K562 (cell line): ENCODE results near the gene MTO1. TPM values are rescaled to one million over a fixed set of nuclear protein-coding genes. Genes with fewer than 3 reads are reported as not detected.

Experiments used
- BRD9 ChIP-seq: fragments of 450-650 bp; IDR thresholded peaks from 2 replicates; pipeline ENCODE4 v1.6.1; 2018; ENCODE audit warnings: low read depth; ENCODE audit not compliant: partially characterized antibody
- CGGBP1 ChIP-seq: fragments of 250-450 bp; sonication (Bioruptor Pico); IDR thresholded peaks from 2 replicates; pipeline ENCODE4 v1.9.0; 2021; ENCODE audit warnings: mild to moderate bottlenecking
- CREB3 ChIP-seq: fragments of 450-650 bp; conservative IDR thresholded peaks from 2 replicates; pipeline ENCODE4 v1.6.1; 2016; ENCODE audit warnings: missing genetic modification characterization, low read depth, mild to moderate bottlenecking, missing compliant biosample characterization, moderate library complexity
- EP400 ChIP-seq: fragments of 450-650 bp; IDR thresholded peaks from 2 replicates; pipeline ENCODE4 v1.6.1; 2017; ENCODE audit warnings: antibody characterized with exemption, mild to moderate bottlenecking, moderate library complexity
- ERF ChIP-seq: fragments of 450-650 bp; formaldehyde crosslinking; IDR thresholded peaks from 2 replicates; pipeline ENCODE4 v1.4.0; 2020; ENCODE audit warnings: mild to moderate bottlenecking, mixed read lengths
- HINFP ChIP-seq: fragments of 450-650 bp; conservative IDR thresholded peaks from 2 replicates; pipeline ENCODE4 v1.6.1; 2016; ENCODE audit warnings: missing genetic modification characterization, low read depth, mild to moderate bottlenecking, control low read depth, missing compliant biosample characterization
- HNRNPLL ChIP-seq: fragments of 200-400 bp; formaldehyde crosslinking; IDR thresholded peaks from 2 replicates; pipeline ENCODE4 v1.6.1; 2017; ENCODE audit warnings: low read length, low read depth, mild to moderate bottlenecking; ENCODE audit not compliant: poor library complexity, severe bottlenecking
- NUFIP1 ChIP-seq: fragments of 450-650 bp; IDR thresholded peaks from 2 replicates; pipeline ENCODE4 v1.6.1; 2018; ENCODE audit not compliant: partially characterized antibody
- PCBP1 ChIP-seq: fragments of 200-400 bp; formaldehyde crosslinking; IDR thresholded peaks from 2 replicates; pipeline ENCODE4 v1.6.1; 2018; ENCODE audit warnings: mild to moderate bottlenecking, low read depth, low read length; ENCODE audit not compliant: poor library complexity, severe bottlenecking
- PML ChIP-seq: IDR thresholded peaks from 2 replicates; pipeline ENCODE4 v1.6.1; 2012; ENCODE audit warnings: low read length, inconsistent platforms
- PPARD ChIP-seq: fragments of 250-450 bp; sonication (Bioruptor Pico); IDR thresholded peaks from 2 replicates; pipeline ENCODE4 v1.8.0; 2022; ENCODE audit warnings: inconsistent platforms, mild to moderate bottlenecking, moderate library complexity
- RAD51 ChIP-seq: fragments of 450-650 bp; IDR thresholded peaks from 2 replicates; pipeline ENCODE4 v1.7.1; 2016; ENCODE audit warnings: low read depth, mild to moderate bottlenecking, borderline replicate concordance
- TCF7 ChIP-seq: sonication (generic); IDR thresholded peaks from 2 replicates; pipeline ENCODE4 v1.6.1; 2016; ENCODE audit warnings: antibody characterized with exemption, borderline replicate concordance
- TSC22D4 ChIP-seq: fragments of 450-650 bp; IDR thresholded peaks from 2 replicates; pipeline ENCODE4 v1.6.1; 2016; ENCODE audit warnings: missing genetic modification characterization, missing biosample characterization, control low read depth
- WHSC1 ChIP-seq: IDR thresholded peaks from one replicate; pipeline ENCODE4 v1.6.1; 2012; ENCODE audit warnings: low read length, control low read depth, inconsistent platforms
- XRCC3 ChIP-seq: fragments of 450-650 bp; IDR thresholded peaks from 2 replicates; pipeline ENCODE4 v1.6.1; 2017; ENCODE audit warnings: mild to moderate bottlenecking, moderate library complexity
- YBX1 ChIP-seq: fragments of 450-650 bp; IDR thresholded peaks from 2 replicates; pipeline ENCODE4 v1.7.1; 2016; ENCODE audit warnings: mild to moderate bottlenecking
- YY1 ChIP-seq, 3 experiments: IDR thresholded peaks; 2 replicates each; pipeline ENCODE4 v1.6.1; 2011; ENCODE audit warnings: low read length in 2 of 3, mild to moderate bottlenecking in 2 of 3, moderate library complexity in 2 of 3, borderline replicate concordance in 1 of 3, control low read depth in 1 of 3, low read depth in 1 of 3; ENCODE audit not compliant: insufficient read depth in 3 of 3, insufficient replicate concordance in 2 of 3, control insufficient read depth in 1 of 3, insufficient read length in 1 of 3; ENCODE audit errors: extremely low read depth in 1 of 3
- ZHX1 ChIP-seq: fragments of 150-350 bp; conservative IDR thresholded peaks from 2 replicates; pipeline ENCODE4 v1.6.1; 2014; ENCODE audit warnings: low read length
- ZKSCAN8 ChIP-seq: fragments of 200-800 bp; sonication (Bioruptor generic); IDR thresholded peaks from 2 replicates; pipeline ENCODE4 v1.6.1; 2016; ENCODE audit warnings: missing genetic modification characterization, missing compliant biosample characterization
- ZNF324 ChIP-seq: fragments of 250-450 bp; sonication (Bioruptor Pico); IDR thresholded peaks from 2 replicates; pipeline ENCODE4 v1.4.0; 2020; ENCODE audit warnings: mild to moderate bottlenecking
- ZNF347 ChIP-seq: fragments of 450-650 bp; formaldehyde crosslinking; IDR thresholded peaks from 2 replicates; pipeline ENCODE4 v1.4.0; 2020; ENCODE audit warnings: low read depth, mild to moderate bottlenecking, moderate library complexity
- ZNF436 ChIP-seq: fragments of 250-450, 450-650 bp; sonication (Bioruptor Pico); formaldehyde crosslinking; IDR thresholded peaks from 2 replicates; pipeline ENCODE4 v1.7.0; 2020; ENCODE audit warnings: mild to moderate bottlenecking
- polyA plus RNA-seq, 8 experiments: library from polyadenylated mRNA; depleted of rRNA in 4 of 8; stranded (reverse) in 5 of 8; unstranded in 3 of 8; fragments of >200 nt; fragmentation: Nextera tagmentation in 2 of 8; fragmentation: Illumina TruSeq in 1 of 8; extraction: Ambion mirVana in 2 of 8; extraction: Trizol in 1 of 8; gene quantifications; 2 replicates each; pipeline versions ENCODE4 v1.2.1 to v1.2.3, GENCODE V29; 2011 to 2014; ENCODE audit warnings: inconsistent platforms in 1 of 8, missing spikeins in 1 of 8
- total RNA-seq, 7 experiments: library from RNA; depleted of rRNA in 6 of 7; stranded (reverse); fragments of >200 nt in 6 of 7; fragmentation: Illumina TruSeq in 2 of 7; extraction: Trizol in 2 of 7; gene quantifications; 2 replicates each; pipeline versions ENCODE4 v1.2.1 to v1.2.3, GENCODE V29; 2011 to 2021; ENCODE audit warnings: low replicate concordance in 1 of 7

The MTO1 gene
- total and polyA plus RNA-seq, 9 of the 15 experiments (the other 6 are each of a cell fraction or from before 2014, with no cell fraction given) = 33.4 to 62.3 (median 50.6) TPM

- TF ChIP-seq YY1 (IDR thresholded peaks at IDR 0.05; ENCODE audit: borderline replicate concordance in 1 of 3, control insufficient read depth in 1 of 3, extremely low read depth in 1 of 3, insufficient read depth in 3 of 3, insufficient read length in 1 of 3, insufficient replicate concordance in 2 of 3, low read depth in 1 of 3, low read length in 2 of 3) = peak; percentile 87 to 99 (median 95)
- no peak for TF ChIP-seq ZNF347
- no peak for TF ChIP-seq WHSC1
- TF ChIP-seq EP400 = peak; percentile 97
- no peak for TF ChIP-seq HINFP (tag)
- no peak for TF ChIP-seq CREB3 (tag)
- TF ChIP-seq TCF7 = no peak
- TF ChIP-seq PPARD (CRISPR knock-in tag) = no peak
- no peak for TF ChIP-seq RAD51
- no peak for TF ChIP-seq ZNF324
- TF ChIP-seq ZHX1 = 0 out of 2 replicates have a peak, but pooled peaks have one; percentile 33
- no peak for TF ChIP-seq YBX1
- peak; percentile 71 for TF ChIP-seq PML
- peak; percentile 91 for TF ChIP-seq BRD9
- TF ChIP-seq PCBP1 = no peak
- TF ChIP-seq XRCC3 = no peak
- no peak for TF ChIP-seq CGGBP1 (CRISPR knock-in tag)
- TF ChIP-seq TSC22D4 = no peak
- TF ChIP-seq HNRNPLL = peak; percentile 54
- TF ChIP-seq ERF (CRISPR knock-in tag) = no peak; the same call in 1 of the 2 replicates
- no peak for TF ChIP-seq ZKSCAN8 (CRISPR knock-in tag)
- TF ChIP-seq NUFIP1 = no peak
- TF ChIP-seq ZNF436 (CRISPR knock-in tag) = no peak
Measured at GRCh38 chr6:73461537-73462350, at the start of gene MTO1 (continued).
